Right atrium auricular region (tissue), 2 donors: ENCODE measurements around the gene KBTBD2. TPM values are rescaled to one million over a fixed set of nuclear protein-coding genes. Genes with fewer than 3 reads are reported as not detected.
"Not testable (repeated sequence)": the region's sequence is repeated elsewhere in the genome, so short reads cannot be mapped to it uniquely, and the experiment has no call there.

Experiments
- DNase-seq: peaks from one replicate; pipeline ENCODE4 v3.0.0-alpha.2; 2019; ENCODE audit warnings: low spot score
- H3K27ac ChIP-seq, 2 donors: fragments of 200-600 bp; sonication (generic); 1 replicate in 1 of 2; 2 replicates in 1 of 2; pipeline ENCODE4 v1.5.1; 2016 to 2019
- H3K27me3 ChIP-seq, 2 donors: fragments of 200-600 bp; sonication (generic); one replicate each; pipeline versions ENCODE4 v1.5.1 to v1.6.0; 2017 to 2019
- H3K36me3 ChIP-seq: fragments of 200-600 bp; sonication (generic); one replicate; pipeline ENCODE4 v1.5.1; 2016
- H3K4me1 ChIP-seq, 2 donors: fragments of 200-600 bp; sonication (generic); one replicate each; pipeline versions ENCODE4 v1.5.1 to v1.6.0; 2017 to 2019
- H3K4me3 ChIP-seq, 2 donors: fragments of 200-600 bp; sonication (generic); 1 replicate in 1 of 2; 2 replicates in 1 of 2; pipeline ENCODE4 v1.5.1; 2017 to 2019; ENCODE audit warnings: mild to moderate bottlenecking in 1 of 2, moderate library complexity in 1 of 2
- H3K9me3 ChIP-seq, 2 donors: fragments of 200-600 bp; sonication (generic); one replicate each; pipeline ENCODE4 v1.5.1; 2019
- total RNA-seq, 2 donors: library from RNA; depleted of rRNA; stranded (reverse); fragments of >200 nt; gene quantifications; one replicate each; pipeline ENCODE4 v1.1.0, GENCODE V29; 2016
- TF ChIP-seq, protein P1 (sequence below), 2 donors: fragments of 200-600 bp; sonication (generic); IDR thresholded peaks; one replicate each; pipeline ENCODE4 v1.5.1; 2019; ENCODE audit warnings: antibody characterized with exemption in 2 of 2

Gene KBTBD2
- total RNA-seq, 2 donors from 2014 or later = 22.4 to 26.0 TPM

DNA sequence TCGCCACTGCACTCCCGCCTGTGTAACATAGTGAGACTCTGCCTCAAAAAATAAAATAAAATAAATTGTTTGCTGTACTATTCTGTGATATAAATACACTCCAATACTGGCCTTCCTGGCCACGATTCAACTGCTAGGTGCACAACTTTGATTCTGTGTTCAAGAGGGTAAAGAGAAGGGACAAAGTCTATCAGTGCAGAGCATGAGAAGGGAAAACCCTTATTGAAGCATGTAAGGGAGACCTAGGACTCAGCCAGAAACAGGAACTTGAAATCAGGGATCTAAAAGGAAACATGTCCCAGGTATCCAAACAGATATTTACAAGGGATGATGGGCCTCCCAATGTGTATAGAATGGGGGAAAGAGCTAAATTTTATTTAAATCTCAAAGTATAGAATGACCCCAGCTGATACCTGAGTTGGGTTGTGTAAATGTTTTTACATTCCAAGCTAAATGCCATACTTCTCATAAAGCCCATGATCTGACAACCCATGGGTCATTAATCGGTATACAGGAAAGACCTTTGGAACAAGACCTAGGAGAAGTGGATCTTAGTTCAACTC, 9.0 kb upstream of the KBTBD2 start:
- peaks cover 0 to 7% of the 10 kb centered on the region in 2 donors for H3K4me1 ChIP-seq
- H3K27me3 ChIP-seq = no peaks in the 10 kb centered on the region
- no peak overlapping the region for H3K4me3 ChIP-seq
- DNase-seq = no peak
- no peaks in the 10 kb centered on the region for H3K9me3 ChIP-seq
- no peak overlapping the region for H3K27ac ChIP-seq
- no peaks in the 10 kb centered on the region for H3K36me3 ChIP-seq
- TF ChIP-seq, protein P1, sequence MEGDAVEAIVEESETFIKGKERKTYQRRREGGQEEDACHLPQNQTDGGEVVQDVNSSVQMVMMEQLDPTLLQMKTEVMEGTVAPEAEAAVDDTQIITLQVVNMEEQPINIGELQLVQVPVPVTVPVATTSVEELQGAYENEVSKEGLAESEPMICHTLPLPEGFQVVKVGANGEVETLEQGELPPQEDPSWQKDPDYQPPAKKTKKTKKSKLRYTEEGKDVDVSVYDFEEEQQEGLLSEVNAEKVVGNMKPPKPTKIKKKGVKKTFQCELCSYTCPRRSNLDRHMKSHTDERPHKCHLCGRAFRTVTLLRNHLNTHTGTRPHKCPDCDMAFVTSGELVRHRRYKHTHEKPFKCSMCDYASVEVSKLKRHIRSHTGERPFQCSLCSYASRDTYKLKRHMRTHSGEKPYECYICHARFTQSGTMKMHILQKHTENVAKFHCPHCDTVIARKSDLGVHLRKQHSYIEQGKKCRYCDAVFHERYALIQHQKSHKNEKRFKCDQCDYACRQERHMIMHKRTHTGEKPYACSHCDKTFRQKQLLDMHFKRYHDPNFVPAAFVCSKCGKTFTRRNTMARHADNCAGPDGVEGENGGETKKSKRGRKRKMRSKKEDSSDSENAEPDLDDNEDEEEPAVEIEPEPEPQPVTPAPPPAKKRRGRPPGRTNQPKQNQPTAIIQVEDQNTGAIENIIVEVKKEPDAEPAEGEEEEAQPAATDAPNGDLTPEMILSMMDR (IDR thresholded peaks at IDR 0.05) = no peak

- DNase-seq, H3K4me3 ChIP-seq, H3K36me3 ChIP-seq, H3K27ac ChIP-seq, H3K9me3 ChIP-seq, H3K27me3 ChIP-seq: not testable (repeated sequence)
- peaks cover 0 to 12% of the 10 kb centered on the region in 2 donors for H3K4me1 ChIP-seq
Measured at GRCh38 chr7:32897376-32897775, 5.8 kb upstream of the KBTBD2 start.

- no peak for DNase-seq
- TF ChIP-seq, protein P1 (IDR thresholded peaks at IDR 0.05) = no peak
- no peaks in the 10 kb centered on the region for H3K9me3 ChIP-seq
Measured at GRCh38 chr7:32896564-32897347, 5.2 kb upstream of the KBTBD2 start.

GRCh38 chr7:32894171-32894570, 2.6 kb upstream of the KBTBD2 start:
- H3K27ac ChIP-seq = no peak overlapping the region
- H3K9me3 ChIP-seq = no peaks in the 10 kb centered on the region
- TF ChIP-seq, protein P1 (IDR thresholded peaks at IDR 0.05) = no peak
- no peaks in the 10 kb centered on the region for H3K27me3 ChIP-seq
- DNase-seq = no peak
- no peaks in the 10 kb centered on the region for H3K36me3 ChIP-seq
- peaks cover 0 to 25% of the 10 kb centered on the region in 2 donors for H3K4me1 ChIP-seq
- H3K4me3 ChIP-seq = no peak overlapping the region

More at GRCh38 chr7:32896564-32897347, 5.2 kb upstream of the KBTBD2 start:
- Histone ChIP-seq H3K4me3 (no peak overlapping the region), H3K27me3 (no peaks in the 10 kb centered on the region), H3K27ac (no peak overlapping the region), H3K4me1 (peaks cover 0 to 15% of the 10 kb centered on the region in 2 donors), H3K36me3 (no peaks in the 10 kb centered on the region)

GRCh38 chr7:32893722-32894121, 2.2 kb upstream of the KBTBD2 start:
- Histone ChIP-seq H3K9me3 (no peaks in the 10 kb centered on the region), H3K27ac (no peak overlapping the region), H3K4me1 (peaks cover 0 to 29% of the 10 kb centered on the region in 2 donors), H3K4me3 (no peak overlapping the region), H3K36me3 (no peaks in the 10 kb centered on the region), H3K27me3 (no peaks in the 10 kb centered on the region)
- TF ChIP-seq, protein P1 (IDR thresholded peaks at IDR 0.05) = no peak
- no peak for DNase-seq

DNA sequence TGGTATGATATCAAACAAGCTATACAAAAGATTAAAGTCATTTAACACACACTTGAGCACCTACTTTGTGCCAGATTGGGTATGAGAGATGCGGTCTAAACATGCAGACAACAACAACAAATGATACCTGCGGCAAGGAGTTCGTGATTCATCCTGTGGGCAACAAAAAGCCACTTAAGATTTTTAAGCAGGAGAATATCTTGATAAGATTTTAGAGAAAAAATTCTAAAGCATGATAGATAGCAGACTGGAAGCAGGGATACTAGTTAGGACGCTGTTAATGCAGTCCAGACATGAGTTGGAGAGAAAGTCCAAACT, 1.6 kb upstream of the KBTBD2 start:
- DNase-seq = no peak

More for the DNA sequence above, 1.6 kb upstream of the KBTBD2 start:
- H3K9me3 ChIP-seq = no peaks in the 10 kb centered on the region
- H3K36me3 ChIP-seq = no peaks in the 10 kb centered on the region
- H3K4me3 ChIP-seq = no peak overlapping the region
- H3K4me1 ChIP-seq = peaks cover 0 to 33% of the 10 kb centered on the region in 2 donors
- TF ChIP-seq, protein P1 (IDR thresholded peaks at IDR 0.05) = no peak
- no peaks in the 10 kb centered on the region for H3K27me3 ChIP-seq
- peak overlapping the region; percentile 99 to 100 for H3K27ac ChIP-seq
